Pulmonary artery endothelial cell (primary cell): ENCODE results near the gene CDKL5. TPM values are rescaled to one million over a fixed set of nuclear protein-coding genes. Genes with fewer than 3 reads are reported as not detected.

Experiments used
- DNase-seq: peaks from one replicate; pipeline ENCODE4 v3.0.0-alpha.2; 2011; ENCODE audit warnings: low read depth, low spot score
- total RNA-seq: library from RNA; depleted of rRNA; stranded (reverse); fragments of >200 nt; gene quantifications from 2 replicates; pipeline ENCODE4 v1.2.3, GENCODE V29; 2014

CDKL5 gene
- total RNA-seq, 1 donor from 2014 or later = 2.0 TPM

GRCh38 chrX:18692541-18692940 lies 267.1 kb downstream of the CDKL5 start:
- no peak for DNase-seq

- no peak for DNase-seq
These were observed 271.2 kb downstream of the CDKL5 start for GRCh38 chrX:18696653-18697052.

- no peak for DNase-seq
These were observed 273.6 kb downstream of the CDKL5 start for GRCh38 chrX:18698737-18699650.

GRCh38 chrX:18701621-18702361 lies 276.4 kb downstream of the CDKL5 start:
- DNase-seq = peak; percentile 26

GRCh38 chrX:18702362-18703195 lies 277.2 kb downstream of the CDKL5 start:
- no peak for DNase-seq

Other genes starting within 250 kb of the CDKL5 start
- not detected in 2 replicates for gene BEND2, start 204.7 kb upstream of the CDKL5 start, total RNA-seq
- 1.6 and 2.6 TPM in 2 replicates for gene SCML2, start 70.9 kb upstream of the CDKL5 start, total RNA-seq
- gene RS1, start 246.5 kb downstream of the CDKL5 start, total RNA-seq = not detected in 2 replicates